Tibial artery (tissue), 4 donors: ENCODE results near the gene GEN1.

Experiments
- DNase-seq, 2 donors: peaks; one replicate each; pipeline ENCODE4 v3.0.0-alpha.2; 2019
- H3K27ac ChIP-seq, 2 donors: fragments of 200-600 bp; sonication (generic) in 1 of 2; 1 replicate in 1 of 2; 2 replicates in 1 of 2; pipeline ENCODE4 v1.5.1; 2018 to 2019; ENCODE audit warnings: mild to moderate bottlenecking in 1 of 2
- H3K27me3 ChIP-seq, 2 donors: fragments of 200-600 bp; sonication (generic) in 1 of 2; one replicate each; pipeline versions ENCODE4 v1.5.1 to v1.6.0; 2016 to 2019
- H3K36me3 ChIP-seq, 3 donors: fragments of 200-600 bp; sonication (generic) in 2 of 3; one replicate each; pipeline ENCODE4 v1.5.1; 2016 to 2019; ENCODE audit warnings: mild to moderate bottlenecking in 2 of 3
- H3K4me1 ChIP-seq, 4 donors: fragments of 200-600 bp; sonication (generic) in 2 of 4; 1 replicate in 3 of 4; 2 replicates in 1 of 4; pipeline ENCODE4 v1.5.1; 2016 to 2019
- H3K4me3 ChIP-seq, 2 donors: fragments of 200-600 bp; sonication (generic) in 1 of 2; 1 replicate in 1 of 2; 2 replicates in 1 of 2; pipeline ENCODE4 v1.5.1; 2018 to 2019; ENCODE audit warnings: mild to moderate bottlenecking in 2 of 2
- H3K9me3 ChIP-seq, 3 donors: fragments of 200-600 bp; sonication (generic) in 1 of 3; one replicate each; pipeline ENCODE4 v1.5.1; 2016 to 2019
- CTCF ChIP-seq, 2 experiments: fragments of 200-600 bp in 1 of 2; fragments of 450-650 bp in 1 of 2; IDR thresholded peaks; one replicate each; pipeline ENCODE4 v1.5.1; 2017 to 2019; ENCODE audit warnings: antibody characterized with exemption in 2 of 2, mild to moderate bottlenecking in 1 of 2, moderate library complexity in 1 of 2
- intact Hi-C: fragments of 100-400 bp; cut with DNase I; formaldehyde crosslinking; loops from one replicate; pipeline ENCODE4 v1.15.0; 2023; ENCODE audit warnings: low total_unique reads

Gene GEN1

GRCh38 chr2:17747684-17748452 lies 6.1 kb upstream of the GEN1 start:
- Histone ChIP-seq H3K4me3 (no peak overlapping the region), H3K36me3 (peaks cover 0 to 13% (median 12%) of the 10 kb centered on the region in 3 donors), H3K4me1 (peaks cover 0 to 10% (median 6%) of the 10 kb centered on the region in 4 donors), H3K27me3 (no peaks in the 10 kb centered on the region), H3K9me3 (no peaks in the 10 kb centered on the region), H3K27ac (no peak overlapping the region)
- intact Hi-C loops, result no loop called here
- DNase-seq, result no peak
- TF ChIP-seq CTCF (IDR thresholded peaks at IDR 0.05), result no peak

- Histone ChIP-seq H3K27ac (no peak overlapping the region), H3K9me3 (no peaks in the 10 kb centered on the region), H3K27me3 (no peaks in the 10 kb centered on the region), H3K36me3 (peaks cover 0 to 11% (median 8%) of the 10 kb centered on the region in 3 donors), H3K4me1 (peaks cover 0 to 11% (median 6%) of the 10 kb centered on the region in 4 donors), H3K4me3 (no peak overlapping the region)
- intact Hi-C loops, result no loop called here
- no peak for DNase-seq
- no peak for TF ChIP-seq CTCF (IDR thresholded peaks at IDR 0.05)
Measured at GRCh38 chr2:17748745-17749144, 5.2 kb upstream of the GEN1 start.

GRCh38 chr2:17749753-17750438 lies 4.0 kb upstream of the GEN1 start:
- TF ChIP-seq CTCF (IDR thresholded peaks at IDR 0.05), result no peak
- intact Hi-C loops, result no loop called here
- H3K27ac ChIP-seq, result no peak overlapping the region
- H3K4me1 ChIP-seq, result peaks cover 4 to 19% (median 12%) of the 10 kb centered on the region in 4 donors
- H3K9me3 ChIP-seq, result no peaks in the 10 kb centered on the region
- H3K27me3 ChIP-seq, result no peaks in the 10 kb centered on the region
- DNase-seq, result no peak
- peaks cover 0 to 4% (median 0%) of the 10 kb centered on the region in 3 donors for H3K36me3 ChIP-seq
- no peak overlapping the region for H3K4me3 ChIP-seq

GRCh38 chr2:17752246-17752645 lies 1.7 kb upstream of the GEN1 start:
- Histone ChIP-seq H3K4me3 (no peak overlapping the region), H3K4me1 (peaks cover 4 to 20% (median 13%) of the 10 kb centered on the region in 4 donors), H3K9me3 (no peaks in the 10 kb centered on the region), H3K27me3 (no peaks in the 10 kb centered on the region), H3K36me3 (no peaks in the 10 kb centered on the region), H3K27ac (no peak overlapping the region)
- intact Hi-C loops, result no loop called here
- TF ChIP-seq CTCF (IDR thresholded peaks at IDR 0.05), result no peak
- no peak for DNase-seq

- TF ChIP-seq CTCF (IDR thresholded peaks at IDR 0.05), result no peak
- H3K27ac ChIP-seq, result peak overlapping the region; percentile 91 to 96
- peaks cover 4 to 20% (median 13%) of the 10 kb centered on the region in 4 donors for H3K4me1 ChIP-seq
- no peaks in the 10 kb centered on the region for H3K36me3 ChIP-seq
- peak; percentile 23 to 71 for DNase-seq
- no peaks in the 10 kb centered on the region for H3K9me3 ChIP-seq
- H3K27me3 ChIP-seq, result no peaks in the 10 kb centered on the region
- intact Hi-C loops, result no loop called here
- peak overlapping the region; percentile 91 to 99 for H3K4me3 ChIP-seq
Measured at GRCh38 chr2:17752892-17753802, 791 bp upstream of the GEN1 start.
